NCI-H526 (cell line): ENCODE measurements around the gene PTPRN2.
"Not testable (repeated sequence)": the region's sequence is repeated elsewhere in the genome, so short reads cannot be mapped to it uniquely, and the experiment has no call there.

Experiments used
- DNase-seq, 2 experiments: peaks; one replicate each; lab custom pipeline; 2025; lab: John Stamatoyannopoulos, UW

PTPRN2 gene

GRCh38 chr7:157734676-157735640 lies 852.7 kb downstream of the PTPRN2 start:
- no peak for DNase-seq

GRCh38 chr7:157733760-157734395 lies 853.7 kb downstream of the PTPRN2 start:
- DNase-seq: not testable (repeated sequence)

- DNase-seq: peak; percentile 13 to 49
These were observed 856.5 kb downstream of the PTPRN2 start for GRCh38 chr7:157731126-157731525.

GRCh38 chr7:157730614-157731013 lies 857.0 kb downstream of the PTPRN2 start:
- no peak for DNase-seq

- DNase-seq: peak in 1 of 2 experiments; percentile 19
These were observed 858.1 kb downstream of the PTPRN2 start for GRCh38 chr7:157729566-157729965.

- DNase-seq: no peak
These were observed 859.5 kb downstream of the PTPRN2 start for GRCh38 chr7:157727964-157728615.

- DNase-seq: no peak
These were observed 860.9 kb downstream of the PTPRN2 start for GRCh38 chr7:157726764-157727163.

- not testable (repeated sequence) for DNase-seq
These were observed 862.3 kb downstream of the PTPRN2 start for GRCh38 chr7:157725312-157725711.

- no peak for DNase-seq
These were observed 864.4 kb downstream of the PTPRN2 start for GRCh38 chr7:157723205-157723604.

- DNase-seq: no peak
These were observed 865.2 kb downstream of the PTPRN2 start for GRCh38 chr7:157722137-157723060.

GRCh38 chr7:157721468-157722136 lies 866.0 kb downstream of the PTPRN2 start:
- no peak for DNase-seq

- DNase-seq: no peak
These were observed 867.6 kb downstream of the PTPRN2 start for GRCh38 chr7:157719705-157720655.

- no peak for DNase-seq
These were observed 868.5 kb downstream of the PTPRN2 start for GRCh38 chr7:157719008-157719682.

GRCh38 chr7:157718303-157719007 lies 869.2 kb downstream of the PTPRN2 start:
- DNase-seq: no peak

GRCh38 chr7:157717211-157718174 lies 870.1 kb downstream of the PTPRN2 start:
- no peak for DNase-seq

GRCh38 chr7:157715938-157716280 lies 871.7 kb downstream of the PTPRN2 start:
- no peak for DNase-seq
